HEK293 (cell line): ENCODE results near the gene DDI1.

ENCODE experiments used
- CTCF ChIA-PET: fragments of 350-600 bp; formaldehyde crosslinking; extraction: SDS; loops from one replicate; lab custom pipeline; 2021; ENCODE audit warnings: antibody characterized with exemption; lab: Yijun Ruan, JAX
- POLR2A ChIA-PET: fragments of 300-600 bp; formaldehyde crosslinking; extraction: SDS; loops from one replicate; lab custom pipeline; 2020; ENCODE audit warnings: antibody characterized with exemption, inconsistent platforms; lab: Yijun Ruan, JAX
- H3K27ac ChIP-seq: fragments of 200-500 bp; sonication (Bioruptor generic); 2 replicates; pipeline ENCODE4 v1.5.1; 2014; ENCODE audit warnings: low read depth, low read length, control low read depth, inconsistent platforms; ENCODE audit errors: extremely low read depth
- H3K36me3 ChIP-seq, 2 experiments: fragments of 200-500 bp in 1 of 2; sonication (Bioruptor generic) in 1 of 2; 1 replicate in 1 of 2; 2 replicates in 1 of 2; pipeline ENCODE4 v1.5.1; 2014 to 2017; ENCODE audit warnings: inconsistent platforms in 2 of 2, low read length in 2 of 2; ENCODE audit not compliant: control insufficient read depth in 2 of 2, insufficient read depth in 1 of 2
- H3K4me1 ChIP-seq: fragments of 200-500 bp; sonication (Bioruptor generic); 2 replicates; pipeline ENCODE4 v1.5.1; 2014; ENCODE audit warnings: mild to moderate bottlenecking, low read length, inconsistent platforms; ENCODE audit not compliant: control insufficient read depth, insufficient read depth
- H3K4me3 ChIP-seq: 2 replicates; pipeline ENCODE4 v1.5.1; 2011; ENCODE audit warnings: low read depth, mild to moderate bottlenecking, control low read depth, low read length, moderate library complexity
- H3K9me3 ChIP-seq: fragments of 200-500 bp; sonication (Bioruptor generic); 2 replicates; pipeline ENCODE4 v1.5.1; 2014; ENCODE audit warnings: low read depth, low read length, inconsistent platforms; ENCODE audit not compliant: control insufficient read depth, insufficient read depth
- FEZF1 ChIP-seq: fragments of 450-650 bp; formaldehyde crosslinking; IDR thresholded peaks from 2 replicates; pipeline ENCODE4 v1.5.1; 2016; ENCODE audit warnings: missing biosample characterization, missing genetic modification characterization
- GLI2 ChIP-seq: fragments of 450-650 bp; formaldehyde crosslinking; IDR thresholded peaks from 2 replicates; pipeline ENCODE4; 2017; ENCODE audit warnings: missing biosample characterization, missing genetic modification characterization, low read depth, borderline replicate concordance
- KLF9 ChIP-seq: fragments of 450-650 bp; formaldehyde crosslinking; IDR thresholded peaks from 2 replicates; pipeline ENCODE4 v1.5.1; 2016; ENCODE audit warnings: missing biosample characterization, missing genetic modification characterization, low read depth
- MYNN ChIP-seq: fragments of 450-650 bp; formaldehyde crosslinking; IDR thresholded peaks from 2 replicates; pipeline ENCODE4 v1.5.1; 2016; ENCODE audit warnings: missing biosample characterization, missing genetic modification characterization, borderline replicate concordance
- RBAK ChIP-seq: fragments of 450-650 bp; formaldehyde crosslinking; IDR thresholded peaks from 2 replicates; pipeline ENCODE4 v1.5.1; 2016; ENCODE audit warnings: missing biosample characterization, missing genetic modification characterization
- SCRT2 ChIP-seq: fragments of 450-650 bp; formaldehyde crosslinking; IDR thresholded peaks from 2 replicates; pipeline ENCODE4 v1.5.1; 2016; ENCODE audit warnings: missing biosample characterization, missing genetic modification characterization
- TCF7L2 ChIP-seq: IDR thresholded peaks from 2 replicates; pipeline ENCODE4 v1.6.1; 2011; ENCODE audit warnings: low read depth, mild to moderate bottlenecking, inconsistent platforms, low read length, moderate library complexity, borderline replicate concordance
- ZBTB8A ChIP-seq: fragments of 450-650 bp; formaldehyde crosslinking; IDR thresholded peaks from 2 replicates; pipeline ENCODE4 v1.5.1; 2016; ENCODE audit warnings: missing biosample characterization, missing genetic modification characterization
- ZNF10 ChIP-seq: fragments of 450-650 bp; formaldehyde crosslinking; IDR thresholded peaks from 2 replicates; pipeline ENCODE4 v1.5.1; 2017; ENCODE audit warnings: missing biosample characterization, missing genetic modification characterization
- ZNF121 ChIP-seq: fragments of 450-650 bp; formaldehyde crosslinking; IDR thresholded peaks from 2 replicates; pipeline ENCODE4 v1.5.1; 2016; ENCODE audit warnings: missing biosample characterization, missing genetic modification characterization
- ZNF341 ChIP-seq: fragments of 450-650 bp; formaldehyde crosslinking; IDR thresholded peaks from 2 replicates; pipeline ENCODE4; 2016; ENCODE audit warnings: low read depth, missing biosample characterization, missing genetic modification characterization
- ZNF391 ChIP-seq: fragments of 450-650 bp; formaldehyde crosslinking; IDR thresholded peaks from 2 replicates; pipeline ENCODE4 v1.5.1; 2016; ENCODE audit warnings: low read depth, missing biosample characterization, missing genetic modification characterization, borderline replicate concordance
- ZNF423 ChIP-seq: fragments of 450-650 bp; formaldehyde crosslinking; IDR thresholded peaks from 2 replicates; pipeline ENCODE4 v1.5.1; 2016; ENCODE audit warnings: missing biosample characterization, missing genetic modification characterization
- ZNF548 ChIP-seq: fragments of 450-650 bp; formaldehyde crosslinking; IDR thresholded peaks from 2 replicates; pipeline ENCODE4 v1.5.1; 2016; ENCODE audit warnings: missing biosample characterization, missing genetic modification characterization
- ZNF596 ChIP-seq: fragments of 450-650 bp; IDR thresholded peaks from 2 replicates; pipeline ENCODE4 v1.5.0; 2018; ENCODE audit warnings: missing biosample characterization, mild to moderate bottlenecking, missing genetic modification characterization, moderate library complexity
- ZNF777 ChIP-seq: fragments of 450-650 bp; formaldehyde crosslinking; IDR thresholded peaks from 2 replicates; pipeline ENCODE4 v1.5.1; 2017; ENCODE audit warnings: missing biosample characterization, missing genetic modification characterization, borderline replicate concordance
- ZSCAN30 ChIP-seq: fragments of 450-650 bp; IDR thresholded peaks from 2 replicates; pipeline ENCODE4 v1.5.1; 2018; ENCODE audit warnings: missing biosample characterization, mild to moderate bottlenecking, missing genetic modification characterization, moderate library complexity
- ZXDB ChIP-seq: fragments of 450-650 bp; formaldehyde crosslinking; IDR thresholded peaks from 2 replicates; pipeline ENCODE4 v1.5.1; 2016; ENCODE audit warnings: missing biosample characterization, missing genetic modification characterization
- TF ChIP-seq, protein P1 (sequence below): fragments of 450-650 bp; formaldehyde crosslinking; IDR thresholded peaks from 2 replicates; pipeline ENCODE4 v1.5.1; 2016; ENCODE audit warnings: missing biosample characterization, missing genetic modification characterization
- TF ChIP-seq, protein P2 (sequence below): fragments of 450-650 bp; formaldehyde crosslinking; IDR thresholded peaks from 2 replicates; pipeline ENCODE4 v1.5.1; 2017; ENCODE audit warnings: missing biosample characterization, missing genetic modification characterization
- TF ChIP-seq, protein P3 (sequence below): fragments of 450-650 bp; formaldehyde crosslinking; IDR thresholded peaks from 2 replicates; pipeline ENCODE4 v1.5.1; 2016; ENCODE audit warnings: missing biosample characterization, missing genetic modification characterization
- TF ChIP-seq, protein P4 (sequence below): fragments of 450-650 bp; formaldehyde crosslinking; IDR thresholded peaks from 2 replicates; pipeline ENCODE4 v1.5.1; 2016; ENCODE audit warnings: missing biosample characterization, missing genetic modification characterization
- TF ChIP-seq, protein P5 (sequence below): fragments of 450-650 bp; formaldehyde crosslinking; IDR thresholded peaks from 2 replicates; pipeline ENCODE4 v1.5.1; 2016; ENCODE audit warnings: missing biosample characterization, missing genetic modification characterization

DDI1 gene

DNA sequence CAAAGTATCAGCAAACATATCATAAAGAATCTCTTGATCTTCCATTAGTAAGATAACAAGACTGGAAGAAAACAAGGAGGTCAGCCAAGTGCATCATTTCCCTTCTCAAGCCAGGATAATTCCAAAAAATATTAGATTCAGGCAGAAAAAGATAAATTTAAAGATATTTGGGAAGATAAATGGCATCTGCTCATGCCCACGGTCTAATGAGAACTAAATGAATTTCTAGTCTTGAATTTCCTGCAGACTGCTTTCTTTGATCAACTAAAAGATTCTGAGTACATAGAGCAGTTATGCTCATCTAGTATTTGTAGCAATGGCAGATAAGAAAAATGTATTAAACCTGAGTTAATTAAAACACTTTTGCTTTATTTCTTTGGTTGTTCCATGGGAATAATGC is 31.1 kb downstream of the DDI1 start:
- H3K36me3 ChIP-seq, result no peaks in the 10 kb centered on the region
- no peaks in the 10 kb centered on the region for H3K9me3 ChIP-seq
- no peaks in the 10 kb centered on the region for H3K4me1 ChIP-seq
- ChIA-PET POLR2A (no interaction called here), CTCF (no interaction called here)
- TF ChIP-seq SCRT2 (tag by site-specific recombination) (no peak), MYNN (tag by site-specific recombination) (no peak), ZNF391 (no peak), ZBTB8A (tag by site-specific recombination) (no peak), KLF9 (tag by site-specific recombination) (no peak), ZXDB (tag by site-specific recombination) (no peak), FEZF1 (no peak), ZNF596 (no peak), ZNF10 (tag by site-specific recombination) (no peak), TCF7L2 (no peak), ZNF548 (tag by site-specific recombination) (no peak), RBAK (tag by site-specific recombination) (no peak), ZNF341 (no peak)
- TF ChIP-seq, protein P1, sequence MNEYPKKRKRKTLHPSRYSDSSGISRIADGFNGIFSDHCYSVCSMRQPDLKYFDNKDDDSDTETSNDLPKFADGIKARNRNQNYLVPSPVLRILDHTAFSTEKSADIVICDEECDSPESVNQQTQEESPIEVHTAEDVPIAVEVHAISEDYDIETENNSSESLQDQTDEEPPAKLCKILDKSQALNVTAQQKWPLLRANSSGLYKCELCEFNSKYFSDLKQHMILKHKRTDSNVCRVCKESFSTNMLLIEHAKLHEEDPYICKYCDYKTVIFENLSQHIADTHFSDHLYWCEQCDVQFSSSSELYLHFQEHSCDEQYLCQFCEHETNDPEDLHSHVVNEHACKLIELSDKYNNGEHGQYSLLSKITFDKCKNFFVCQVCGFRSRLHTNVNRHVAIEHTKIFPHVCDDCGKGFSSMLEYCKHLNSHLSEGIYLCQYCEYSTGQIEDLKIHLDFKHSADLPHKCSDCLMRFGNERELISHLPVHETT, result no peak
- TF ChIP-seq, protein P2, sequence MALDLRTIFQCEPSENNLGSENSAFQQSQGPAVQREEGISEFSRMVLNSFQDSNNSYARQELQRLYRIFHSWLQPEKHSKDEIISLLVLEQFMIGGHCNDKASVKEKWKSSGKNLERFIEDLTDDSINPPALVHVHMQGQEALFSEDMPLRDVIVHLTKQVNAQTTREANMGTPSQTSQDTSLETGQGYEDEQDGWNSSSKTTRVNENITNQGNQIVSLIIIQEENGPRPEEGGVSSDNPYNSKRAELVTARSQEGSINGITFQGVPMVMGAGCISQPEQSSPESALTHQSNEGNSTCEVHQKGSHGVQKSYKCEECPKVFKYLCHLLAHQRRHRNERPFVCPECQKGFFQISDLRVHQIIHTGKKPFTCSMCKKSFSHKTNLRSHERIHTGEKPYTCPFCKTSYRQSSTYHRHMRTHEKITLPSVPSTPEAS (tag by site-specific recombination), result no peak
- TF ChIP-seq, protein P3, sequence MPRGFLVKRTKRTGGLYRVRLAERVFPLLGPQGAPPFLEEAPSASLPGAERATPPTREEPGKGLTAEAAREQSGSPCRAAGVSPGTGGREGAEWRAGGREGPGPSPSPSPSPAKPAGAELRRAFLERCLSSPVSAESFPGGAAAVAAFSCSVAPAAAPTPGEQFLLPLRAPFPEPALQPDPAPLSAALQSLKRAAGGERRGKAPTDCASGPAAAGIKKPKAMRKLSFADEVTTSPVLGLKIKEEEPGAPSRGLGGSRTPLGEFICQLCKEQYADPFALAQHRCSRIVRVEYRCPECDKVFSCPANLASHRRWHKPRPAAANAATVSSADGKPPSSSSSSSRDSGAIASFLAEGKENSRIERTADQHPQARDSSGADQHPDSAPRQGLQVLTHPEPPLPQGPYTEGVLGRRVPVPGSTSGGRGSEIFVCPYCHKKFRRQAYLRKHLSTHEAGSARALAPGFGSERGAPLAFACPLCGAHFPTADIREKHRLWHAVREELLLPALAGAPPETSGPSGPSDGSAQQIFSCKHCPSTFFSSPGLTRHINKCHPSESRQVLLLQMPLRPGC (tag by site-specific recombination), result no peak
- no peak overlapping the region for H3K4me3 ChIP-seq
- H3K27ac ChIP-seq, result no peak overlapping the region

DNA sequence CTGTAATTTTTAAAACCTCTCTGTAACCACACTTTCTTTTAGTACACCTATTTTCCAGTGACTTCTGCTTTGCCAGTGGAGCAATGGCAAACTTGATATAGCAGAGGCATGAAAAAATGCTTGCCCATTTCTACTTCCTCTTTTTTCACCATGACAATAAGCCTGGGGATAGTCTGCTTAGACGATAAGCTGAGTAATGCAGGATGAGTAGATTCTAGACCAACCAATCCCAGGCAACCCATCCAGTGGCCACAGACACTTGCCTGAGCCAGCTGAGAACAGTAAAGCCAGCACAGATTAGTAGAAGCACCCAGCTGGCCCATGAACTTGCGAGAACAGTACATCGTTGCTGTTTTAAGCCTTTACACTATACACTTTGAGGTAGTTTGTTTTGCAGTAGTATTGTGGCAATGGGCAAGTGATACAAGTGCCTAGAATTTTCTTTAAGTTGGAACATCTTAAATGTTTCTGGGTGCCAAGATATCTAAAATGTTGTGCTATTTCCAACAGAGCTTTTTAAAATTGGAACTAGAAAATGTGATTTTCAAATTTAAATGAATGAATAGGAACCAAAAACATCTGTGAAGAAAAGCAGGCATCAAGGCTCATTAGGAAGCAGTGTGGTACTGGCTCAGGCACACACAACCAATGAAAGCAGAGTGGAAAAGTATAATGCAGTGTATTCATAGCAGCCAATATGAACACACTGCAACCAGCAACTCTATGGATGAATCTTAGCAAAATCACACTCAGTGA is 37.7 kb downstream of the DDI1 start:
- CTCF ChIA-PET, result interaction anchor here (0.7 kb wide), 1 partner anchor 180 kb away, joined by 3 read pairs; no protein-coding TSS in a partner anchor
- no peak overlapping the region for H3K4me3 ChIP-seq
- H3K4me1 ChIP-seq, result no peaks in the 10 kb centered on the region
- POLR2A ChIA-PET, result no interaction called here
- H3K36me3 ChIP-seq, result no peaks in the 10 kb centered on the region
- H3K9me3 ChIP-seq, result no peaks in the 10 kb centered on the region
- H3K27ac ChIP-seq, result no peak overlapping the region
- TF ChIP-seq ZSCAN30, result no peak
- TF ChIP-seq ZNF121, result no peak
- no peak for TF ChIP-seq GLI2
- no peak for TF ChIP-seq ZNF777 (tag by site-specific recombination)
- TF ChIP-seq, protein P4, sequence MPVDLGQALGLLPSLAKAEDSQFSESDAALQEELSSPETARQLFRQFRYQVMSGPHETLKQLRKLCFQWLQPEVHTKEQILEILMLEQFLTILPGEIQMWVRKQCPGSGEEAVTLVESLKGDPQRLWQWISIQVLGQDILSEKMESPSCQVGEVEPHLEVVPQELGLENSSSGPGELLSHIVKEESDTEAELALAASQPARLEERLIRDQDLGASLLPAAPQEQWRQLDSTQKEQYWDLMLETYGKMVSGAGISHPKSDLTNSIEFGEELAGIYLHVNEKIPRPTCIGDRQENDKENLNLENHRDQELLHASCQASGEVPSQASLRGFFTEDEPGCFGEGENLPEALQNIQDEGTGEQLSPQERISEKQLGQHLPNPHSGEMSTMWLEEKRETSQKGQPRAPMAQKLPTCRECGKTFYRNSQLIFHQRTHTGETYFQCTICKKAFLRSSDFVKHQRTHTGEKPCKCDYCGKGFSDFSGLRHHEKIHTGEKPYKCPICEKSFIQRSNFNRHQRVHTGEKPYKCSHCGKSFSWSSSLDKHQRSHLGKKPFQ (tag by site-specific recombination), result no peak
- TF ChIP-seq, protein P5, sequence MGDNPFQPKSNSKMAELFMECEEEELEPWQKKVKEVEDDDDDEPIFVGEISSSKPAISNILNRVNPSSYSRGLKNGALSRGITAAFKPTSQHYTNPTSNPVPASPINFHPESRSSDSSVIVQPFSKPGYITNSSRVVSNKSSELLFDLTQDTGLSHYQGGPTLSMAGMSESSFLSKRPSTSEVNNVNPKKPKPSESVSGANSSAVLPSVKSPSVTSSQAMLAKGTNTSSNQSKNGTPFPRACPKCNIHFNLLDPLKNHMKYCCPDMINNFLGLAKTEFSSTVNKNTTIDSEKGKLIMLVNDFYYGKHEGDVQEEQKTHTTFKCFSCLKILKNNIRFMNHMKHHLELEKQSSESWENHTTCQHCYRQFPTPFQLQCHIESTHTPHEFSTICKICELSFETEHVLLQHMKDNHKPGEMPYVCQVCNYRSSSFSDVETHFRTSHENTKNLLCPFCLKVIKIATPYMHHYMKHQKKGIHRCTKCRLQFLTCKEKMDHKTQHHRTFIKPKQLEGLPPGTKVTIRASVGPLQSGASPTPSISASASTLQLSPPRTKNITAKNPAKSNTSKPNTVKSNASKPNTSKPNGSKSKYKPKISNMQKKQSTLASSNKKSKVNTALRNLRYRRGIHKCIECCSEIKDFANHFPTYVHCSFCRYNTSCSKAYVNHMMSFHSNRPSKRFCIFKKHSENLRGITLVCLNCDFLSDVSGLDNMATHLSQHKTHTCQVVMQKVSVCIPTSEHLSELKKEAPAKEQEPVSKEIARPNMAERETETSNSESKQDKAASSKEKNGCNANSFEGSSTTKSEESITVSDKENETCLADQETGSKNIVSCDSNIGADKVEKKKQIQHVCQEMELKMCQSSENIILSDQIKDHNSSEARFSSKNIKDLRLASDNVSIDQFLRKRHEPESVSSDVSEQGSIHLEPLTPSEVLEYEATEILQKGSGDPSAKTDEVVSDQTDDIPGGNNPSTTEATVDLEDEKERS (tag by site-specific recombination), result no peak
- TF ChIP-seq, protein P1, result no peak
- no peak for TF ChIP-seq ZNF423
- TF ChIP-seq, protein P3 (tag by site-specific recombination), result no peak
